ENCODE measurements around the gene KRTAP15-1.

Gene KRTAP15-1

GRCh38 chr21:30439975-30440374 lies at the start of gene KRTAP15-1:
Gene KRTAP15-1 (plus strand): TSS chr21:30440275. CDS start chr21:30440328, 53 bp downstream.
- no peak for DNase-seq

- DNase-seq, result no peak
Measured at GRCh38 chr21:30391492-30392025, 48.5 kb upstream of the KRTAP15-1 start.

GRCh38 chr21:30395731-30396130 lies 44.3 kb upstream of the KRTAP15-1 start, which contains the start of gene KRTAP13-1:
Gene KRTAP13-1 (plus strand): TSS chr21:30396031. CDS start chr21:30396087, 56 bp downstream.
- DNase-seq, result no peak

GRCh38 chr21:30408782-30409494 lies 31.1 kb upstream of the KRTAP15-1 start:
- DNase-seq, result no peak

- DNase-seq, result no peak
Measured at GRCh38 chr21:30415993-30416392, 24.1 kb upstream of the KRTAP15-1 start.

- no peak for DNase-seq
Measured at GRCh38 chr21:30425826-30426225, 14.2 kb upstream of the KRTAP15-1 start, which contains the start of gene KRTAP13-3. Gene KRTAP13-3 (minus strand): TSS chr21:30425926. CDS start chr21:30425912, 14 bp downstream.

GRCh38 chr21:30426731-30427130 lies 13.3 kb upstream of the KRTAP15-1 start:
- DNase-seq, result no peak

GRCh38 chr21:30430170-30430655 lies 9.9 kb upstream of the KRTAP15-1 start, which contains the start of gene KRTAP13-4:
Gene KRTAP13-4 (plus strand): TSS chr21:30430220. CDS start chr21:30430276, 56 bp downstream.
- DNase-seq, result no peak

GRCh38 chr21:30434033-30434631 lies 5.9 kb upstream of the KRTAP15-1 start:
- no peak for DNase-seq

GRCh38 chr21:30437010-30437565 lies 3.0 kb upstream of the KRTAP15-1 start:
- no peak for DNase-seq

- no peak for DNase-seq
Measured at GRCh38 chr21:30443226-30443625, 3.2 kb downstream of the KRTAP15-1 start.

GRCh38 chr21:30444204-30444603 lies 4.1 kb downstream of the KRTAP15-1 start:
- no peak for DNase-seq

- no peak for DNase-seq
Measured at GRCh38 chr21:30447056-30447455, 7.0 kb downstream of the KRTAP15-1 start.

GRCh38 chr21:30448514-30448913 lies 8.4 kb downstream of the KRTAP15-1 start:
- no peak for DNase-seq

- no peak for DNase-seq
Measured at GRCh38 chr21:30463713-30464112, 23.6 kb downstream of the KRTAP15-1 start.

GRCh38 chr21:30468900-30469714 lies 29.0 kb downstream of the KRTAP15-1 start:
- DNase-seq, result no peak

- DNase-seq, result no peak
Measured at GRCh38 chr21:30478004-30478403, 37.9 kb downstream of the KRTAP15-1 start.

- DNase-seq, result no peak
Measured at GRCh38 chr21:30479259-30479658, 39.2 kb downstream of the KRTAP15-1 start.

- DNase-seq, result no peak
Measured at GRCh38 chr21:30480145-30480544, 40.1 kb downstream of the KRTAP15-1 start, which contains the start of gene KRTAP19-1. Gene KRTAP19-1 (minus strand): TSS chr21:30480367. CDS start chr21:30480317, 50 bp downstream.

- DNase-seq, result no peak
Measured at GRCh38 chr21:30482130-30482529, 42.1 kb downstream of the KRTAP15-1 start.

GRCh38 chr21:30486180-30486579 lies 46.1 kb downstream of the KRTAP15-1 start:
- DNase-seq, result no peak

- no peak for DNase-seq
Measured at GRCh38 chr21:30487336-30487735, 47.3 kb downstream of the KRTAP15-1 start, which contains the start of gene KRTAP19-2. Gene KRTAP19-2 (minus strand): TSS chr21:30487436. CDS start chr21:30487348, 88 bp downstream.
